Cardiac fibroblast (primary cell): ENCODE data around the gene EPC1.
"Not testable (repeated sequence)": the region's sequence is repeated elsewhere in the genome, so short reads cannot be mapped to it uniquely, and the experiment has no call there.

Experiments
- DNase-seq, 2 donors: peaks; one replicate each; pipeline versions ENCODE4 v3.0.0 to v3.0.0-alpha.2; 2010; ENCODE audit warnings: low read depth in 2 of 2
- H3K4me3 ChIP-seq, 2 donors: replicated peaks in 1 of 2; 1 replicate in 1 of 2; 2 replicates in 1 of 2; pipeline ENCODE4 v1.5.1; 2011; ENCODE audit warnings: low read depth in 2 of 2, low read length in 2 of 2, mild to moderate bottlenecking in 2 of 2, moderate library complexity in 1 of 2
- CTCF ChIP-seq: IDR thresholded peaks from one replicate; pipeline ENCODE4 v1.5.1; 2011; ENCODE audit warnings: low read depth, mild to moderate bottlenecking, low read length, inconsistent platforms

Gene EPC1

GRCh38 chr10:32372000-32372875, 25.3 kb upstream of the EPC1 start:
- H3K4me3 ChIP-seq: no peak overlapping the region
- DNase-seq: peak in 1 of 2 donors; percentile 21
- TF ChIP-seq CTCF: no peak

GRCh38 chr10:32371101-32371500, 24.1 kb upstream of the EPC1 start:
- TF ChIP-seq CTCF: no peak
- no peak for DNase-seq
- H3K4me3 ChIP-seq: no peak overlapping the region

- peak; percentile 70 for TF ChIP-seq CTCF
Observed at GRCh38 chr10:32367793-32368453, 21.0 kb upstream of the EPC1 start.

GRCh38 chr10:32366588-32366987, 19.6 kb upstream of the EPC1 start:
- DNase-seq: no peak
- no peak for TF ChIP-seq CTCF
- H3K4me3 ChIP-seq: no peak overlapping the region

More at GRCh38 chr10:32367793-32368453, 21.0 kb upstream of the EPC1 start:
- no peak overlapping the region for H3K4me3 ChIP-seq
- peak; percentile 81 to 83 for DNase-seq

- no peak for DNase-seq
- TF ChIP-seq CTCF: no peak
- no peak overlapping the region for H3K4me3 ChIP-seq
Observed at GRCh38 chr10:32366111-32366510, 19.2 kb upstream of the EPC1 start.

GRCh38 chr10:32365404-32365803, 18.4 kb upstream of the EPC1 start:
- DNase-seq, H3K4me3 ChIP-seq: not testable (repeated sequence)

GRCh38 chr10:32362571-32362970, 15.6 kb upstream of the EPC1 start:
- TF ChIP-seq CTCF: no peak
- H3K4me3 ChIP-seq: no peak overlapping the region
- no peak for DNase-seq
